ENCODE results near the gene MAP3K1. TPM values are rescaled to one million over a fixed set of nuclear protein-coding genes. Genes with fewer than 3 reads are reported as not detected.

MAP3K1 gene
- total RNA-seq, 1 experiment from 2014 or later, result 26.1 TPM

GRCh38 chr5:56803025-56803424 lies 12.3 kb upstream of the MAP3K1 start:
- no peaks in the 10 kb centered on the region for H3K9me3 ChIP-seq (ENCODE audit: insufficient read depth, low read depth)
- no peaks in the 10 kb centered on the region for H3F3A ChIP-seq (ENCODE audit: insufficient read depth, low read depth)
- CTCF ChIA-PET, result no interaction called here
- H3K27me3 ChIP-seq (ENCODE audit: insufficient read depth, low read depth), result no peaks in the 10 kb centered on the region
- H3K4me2 ChIP-seq, result no peak overlapping the region
- H3K36me3 ChIP-seq (ENCODE audit: low read depth), result no peaks in the 10 kb centered on the region
- no peaks in the 10 kb centered on the region for H3K79me2 ChIP-seq (ENCODE audit: low read depth)
- no peaks in the 10 kb centered on the region for H3K4me1 ChIP-seq (replicated peaks; ENCODE audit: insufficient read depth)
- H3K27ac ChIP-seq, result no peak overlapping the region
- H3K4me3 ChIP-seq, result no peak overlapping the region
- no peaks in the 10 kb centered on the region for H3K9me2 ChIP-seq (ENCODE audit: insufficient read depth)
- DNase-seq, result no peak
- TF ChIP-seq EZH2 (IDR thresholded peaks at IDR 0.05; ENCODE audit: low read depth), result no peak
- TF ChIP-seq CTCF (conservative IDR thresholded peaks at IDR 0.05), result no peak
- no peaks in the 10 kb centered on the region for H4K20me1 ChIP-seq (ENCODE audit: insufficient read depth)
- POLR2A ChIA-PET (ENCODE audit: unreplicated experiment), result no interaction called here
- no TSS peak for BruUV-seq (replicated peaks)
- intact Hi-C loops (cut with micrococcal nuclease; ENCODE audit: unreplicated experiment), result no loop called here
- H2AFZ ChIP-seq, result no peak overlapping the region

DNA sequence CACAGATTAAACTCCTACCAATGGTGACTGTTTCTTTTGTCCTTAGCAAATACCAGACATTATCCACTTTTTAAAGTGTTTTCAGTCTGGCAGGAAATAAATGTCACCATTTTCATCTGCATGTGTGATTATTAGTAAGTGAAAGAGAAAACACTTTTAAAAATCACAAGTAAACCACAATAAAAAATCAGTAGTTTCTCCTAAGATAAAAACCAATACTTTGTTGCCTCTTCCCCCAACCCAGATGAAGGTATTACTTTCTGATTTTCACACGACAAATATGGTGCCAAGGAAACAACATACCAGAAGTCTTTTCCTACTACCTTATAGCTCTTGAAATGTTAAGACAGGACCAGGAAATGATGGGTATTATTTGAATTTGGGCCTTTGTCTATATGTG lies 11.5 kb upstream of the MAP3K1 start:
- Histone ChIP-seq H4K20me1 (ENCODE audit: insufficient read depth) (no peaks in the 10 kb centered on the region), H2AFZ (no peak overlapping the region), H3K27me3 (ENCODE audit: insufficient read depth, low read depth) (no peaks in the 10 kb centered on the region), H3K4me3 (no peak overlapping the region), H3F3A (ENCODE audit: insufficient read depth, low read depth) (no peaks in the 10 kb centered on the region), H3K4me2 (no peak overlapping the region), H3K9me2 (ENCODE audit: insufficient read depth) (no peaks in the 10 kb centered on the region), H3K9me3 (ENCODE audit: insufficient read depth, low read depth) (no peaks in the 10 kb centered on the region), H3K79me2 (ENCODE audit: low read depth) (no peaks in the 10 kb centered on the region), H3K4me1 (replicated peaks; ENCODE audit: insufficient read depth) (no peaks in the 10 kb centered on the region), H3K27ac (no peak overlapping the region), H3K36me3 (ENCODE audit: low read depth) (no peaks in the 10 kb centered on the region)
- BruUV-seq (replicated peaks), result no TSS peak
- TF ChIP-seq CTCF (conservative IDR thresholded peaks at IDR 0.05) (no peak), EZH2 (IDR thresholded peaks at IDR 0.05; ENCODE audit: low read depth) (no peak)
- no peak for DNase-seq
- ChIA-PET POLR2A (ENCODE audit: unreplicated experiment) (no interaction called here), CTCF (no interaction called here)
- intact Hi-C loops (cut with micrococcal nuclease; ENCODE audit: unreplicated experiment), result no loop called here

GRCh38 chr5:56807679-56808078 lies 7.7 kb upstream of the MAP3K1 start:
- CTCF ChIA-PET, result no interaction called here

More at GRCh38 chr5:56807679-56808078, 7.7 kb upstream of the MAP3K1 start:
- intact Hi-C loops (cut with micrococcal nuclease; ENCODE audit: unreplicated experiment), result no loop called here
- Histone ChIP-seq H3K27me3 (ENCODE audit: insufficient read depth, low read depth) (no peaks in the 10 kb centered on the region), H2AFZ (no peak overlapping the region), H3K79me2 (ENCODE audit: low read depth) (no peaks in the 10 kb centered on the region), H3K4me3 (no peak overlapping the region), H3K36me3 (ENCODE audit: low read depth) (no peaks in the 10 kb centered on the region), H3F3A (ENCODE audit: insufficient read depth, low read depth) (no peaks in the 10 kb centered on the region), H3K9me2 (ENCODE audit: insufficient read depth) (no peaks in the 10 kb centered on the region), H3K9me3 (ENCODE audit: insufficient read depth, low read depth) (no peaks in the 10 kb centered on the region), H3K4me1 (replicated peaks; ENCODE audit: insufficient read depth) (0 out of 2 replicates have a peak, but pooled peaks cover 10% of the 10 kb centered on the region), H4K20me1 (ENCODE audit: insufficient read depth) (no peaks in the 10 kb centered on the region), H3K4me2 (no peak overlapping the region), H3K27ac (no peak overlapping the region)
- POLR2A ChIA-PET (ENCODE audit: unreplicated experiment), result no interaction called here
- no peak for DNase-seq
- TF ChIP-seq CTCF (conservative IDR thresholded peaks at IDR 0.05) (no peak), EZH2 (IDR thresholded peaks at IDR 0.05; ENCODE audit: low read depth) (no peak)
- no TSS peak for BruUV-seq (replicated peaks)
